Neural progenitor cell (in vitro differentiated cells): ENCODE measurements around the gene ZFHX3. TPM values are rescaled to one million over a fixed set of nuclear protein-coding genes. Genes with fewer than 3 reads are reported as not detected.

Experiments used
- DNase-seq: peaks from one replicate; pipeline ENCODE4 v3.0.0-alpha.2; 2016; ENCODE audit warnings: low spot score
- H2AFZ ChIP-seq: fragments of 200-600 bp; sonication (generic); replicated peaks from 2 replicates; pipeline ENCODE4 v1.6.1; 2016; ENCODE audit warnings: antibody characterized with exemption
- H3F3A ChIP-seq: fragments of 200-600 bp; sonication (generic); 2 replicates; pipeline ENCODE4 v1.6.1; 2016; ENCODE audit warnings: antibody characterized with exemption, low read depth
- H3K27ac ChIP-seq: fragments of 200-600 bp; sonication (generic); 2 replicates; pipeline ENCODE4 v1.5.1; 2016; ENCODE audit warnings: mild to moderate bottlenecking
- H3K27me3 ChIP-seq: fragments of 200-600 bp; sonication (generic); 2 replicates; pipeline ENCODE4 v1.6.1; 2016; ENCODE audit warnings: mild to moderate bottlenecking, moderate library complexity
- H3K36me3 ChIP-seq: fragments of 200-600 bp; sonication (generic); 2 replicates; pipeline ENCODE4 v1.5.1; 2016
- H3K4me1 ChIP-seq: fragments of 200-600 bp; sonication (generic); 2 replicates; pipeline ENCODE4 v1.6.1; 2016; ENCODE audit warnings: mixed run types
- H3K4me2 ChIP-seq: fragments of 200-600 bp; sonication (generic); 2 replicates; pipeline ENCODE4 v1.6.1; 2016
- H3K4me3 ChIP-seq: fragments of 200-600 bp; sonication (generic); 2 replicates; pipeline ENCODE4 v1.5.1; 2016
- H3K79me2 ChIP-seq: fragments of 200-600 bp; sonication (generic); 2 replicates; pipeline ENCODE4 v1.6.1; 2016; ENCODE audit warnings: low read depth
- H3K9ac ChIP-seq: fragments of 200-600 bp; sonication (generic); 2 replicates; pipeline ENCODE4 v1.6.1; 2016
- H3K9me3 ChIP-seq: fragments of 200-600 bp; sonication (generic); 2 replicates; pipeline ENCODE4 v1.5.1; 2016; ENCODE audit warnings: low read depth
- H4K20me1 ChIP-seq: fragments of 200-600 bp; sonication (generic); 2 replicates; pipeline ENCODE4 v1.6.1; 2016; ENCODE audit warnings: low read depth
- H3K27ac Mint-ChIP-seq: 3 replicates; pipeline ENCODE4 v1.8.0; 2021; ENCODE audit warnings: mixed read lengths
- H3K27me3 Mint-ChIP-seq: 2 replicates; pipeline ENCODE4 v1.8.0; 2022; ENCODE audit warnings: low read depth, mild to moderate bottlenecking, inconsistent platforms, moderate library complexity, mixed read lengths; ENCODE audit not compliant: insufficient read depth
- H3K36me3 Mint-ChIP-seq: 3 replicates; pipeline ENCODE4 v1.8.0; 2021; ENCODE audit warnings: mixed read lengths
- H3K4me1 Mint-ChIP-seq: 3 replicates; pipeline ENCODE4 v1.8.0; 2021; ENCODE audit warnings: mixed read lengths
- H3K4me3 Mint-ChIP-seq: 3 replicates; pipeline ENCODE4 v1.8.0; 2021; ENCODE audit warnings: mild to moderate bottlenecking, moderate library complexity, mixed read lengths
- H3K9me3 Mint-ChIP-seq: 3 replicates; pipeline ENCODE4 v1.8.0; 2020; ENCODE audit warnings: mixed read lengths
- EZH2 ChIP-seq: fragments of 200-600 bp; sonication (generic); IDR thresholded peaks from 2 replicates; pipeline ENCODE4 v1.6.1; 2017; ENCODE audit warnings: antibody characterized with exemption, mild to moderate bottlenecking, moderate library complexity
- EZH2phosphoT487 ChIP-seq: fragments of 200-600 bp; sonication (generic); IDR thresholded peaks from 2 replicates; pipeline ENCODE4 v1.6.1; 2017; ENCODE audit warnings: antibody characterized with exemption
- total RNA-seq: library from RNA; depleted of rRNA; stranded (reverse); fragments of >200 nt; gene quantifications from 2 replicates; pipeline ENCODE4 v1.2.3, GENCODE V29; 2015; ENCODE audit warnings: low replicate concordance
- TF ChIP-seq, protein P1 (sequence below): fragments of 200-600 bp; sonication (generic); IDR thresholded peaks from 2 replicates; pipeline ENCODE4 v1.5.1; 2017; ENCODE audit warnings: antibody characterized with exemption, mild to moderate bottlenecking

The ZFHX3 gene
- total RNA-seq, 1 donor from 2014 or later: 2.4 TPM

GRCh38 chr16:72974142-72974769 lies 73.7 kb downstream of the ZFHX3 start:
- peaks cover 4% of the 10 kb centered on the region for H3K4me1 ChIP-seq

DNA sequence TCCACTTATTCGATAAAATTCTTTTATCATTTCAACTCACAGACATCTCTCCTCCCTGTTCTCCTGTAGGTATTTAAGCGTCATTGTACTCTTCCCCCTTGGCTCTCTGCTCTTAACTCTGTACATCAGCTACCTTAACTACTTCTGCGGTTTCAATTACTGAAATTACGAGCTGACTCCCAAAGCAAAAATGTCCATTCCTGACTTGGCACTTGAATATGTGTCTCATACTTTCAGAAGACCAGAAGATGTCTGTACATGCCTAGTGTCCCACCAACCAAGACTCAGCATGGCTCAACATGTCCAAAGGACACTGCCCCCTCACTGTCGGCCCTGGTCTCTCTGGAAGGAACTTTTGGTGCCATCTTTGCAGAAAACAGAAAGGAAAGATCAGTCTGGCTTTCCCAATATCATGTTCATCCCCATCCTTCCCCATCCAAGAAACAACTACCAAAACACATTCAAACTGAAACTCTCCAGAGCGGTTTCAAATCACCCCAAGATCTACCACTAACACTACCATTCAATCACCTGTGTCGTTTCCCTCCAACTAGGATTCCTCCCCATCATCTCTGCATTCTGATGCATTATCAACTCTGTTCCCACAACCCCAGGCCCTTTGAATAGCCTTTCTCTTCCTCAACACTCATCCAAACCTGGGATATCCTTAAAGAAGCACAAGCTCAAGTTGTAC lies 74.9 kb downstream of the ZFHX3 start:
- Histone ChIP-seq H3K4me1 (peaks cover 6% of the 10 kb centered on the region), H4K20me1 (no peaks in the 10 kb centered on the region), H3K27me3 (no peaks in the 10 kb centered on the region), H3K79me2 (no peaks in the 10 kb centered on the region), H3K36me3 (no peaks in the 10 kb centered on the region), H3K9me3 (no peaks in the 10 kb centered on the region), H3K4me3 (no peak overlapping the region), H2AFZ (no peak overlapping the region), H3K9ac (no peak overlapping the region), H3K27ac (no peak overlapping the region), H3K4me2 (no peak overlapping the region), H3F3A (no peaks in the 10 kb centered on the region)
- TF ChIP-seq EZH2: no peak
- no peak for TF ChIP-seq EZH2phosphoT487
- TF ChIP-seq, protein P1, sequence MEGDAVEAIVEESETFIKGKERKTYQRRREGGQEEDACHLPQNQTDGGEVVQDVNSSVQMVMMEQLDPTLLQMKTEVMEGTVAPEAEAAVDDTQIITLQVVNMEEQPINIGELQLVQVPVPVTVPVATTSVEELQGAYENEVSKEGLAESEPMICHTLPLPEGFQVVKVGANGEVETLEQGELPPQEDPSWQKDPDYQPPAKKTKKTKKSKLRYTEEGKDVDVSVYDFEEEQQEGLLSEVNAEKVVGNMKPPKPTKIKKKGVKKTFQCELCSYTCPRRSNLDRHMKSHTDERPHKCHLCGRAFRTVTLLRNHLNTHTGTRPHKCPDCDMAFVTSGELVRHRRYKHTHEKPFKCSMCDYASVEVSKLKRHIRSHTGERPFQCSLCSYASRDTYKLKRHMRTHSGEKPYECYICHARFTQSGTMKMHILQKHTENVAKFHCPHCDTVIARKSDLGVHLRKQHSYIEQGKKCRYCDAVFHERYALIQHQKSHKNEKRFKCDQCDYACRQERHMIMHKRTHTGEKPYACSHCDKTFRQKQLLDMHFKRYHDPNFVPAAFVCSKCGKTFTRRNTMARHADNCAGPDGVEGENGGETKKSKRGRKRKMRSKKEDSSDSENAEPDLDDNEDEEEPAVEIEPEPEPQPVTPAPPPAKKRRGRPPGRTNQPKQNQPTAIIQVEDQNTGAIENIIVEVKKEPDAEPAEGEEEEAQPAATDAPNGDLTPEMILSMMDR: no peak
- peaks cover 2% of the 10 kb centered on the region for H3K27me3 Mint-ChIP-seq
- H3K4me3 Mint-ChIP-seq: no peak overlapping the region
- H3K4me1 Mint-ChIP-seq: peaks cover 29% of the 10 kb centered on the region
- DNase-seq: no peak
- H3K36me3 Mint-ChIP-seq: peaks cover 9% of the 10 kb centered on the region
- H3K27ac Mint-ChIP-seq: no peak overlapping the region
- no peaks in the 10 kb centered on the region for H3K9me3 Mint-ChIP-seq

More at GRCh38 chr16:72974142-72974769, 73.7 kb downstream of the ZFHX3 start:
- H3K9ac ChIP-seq: no peak overlapping the region
- no peaks in the 10 kb centered on the region for H3K9me3 ChIP-seq
- H3K36me3 ChIP-seq: no peaks in the 10 kb centered on the region
- Mint-ChIP-seq H3K9me3 (no peaks in the 10 kb centered on the region), H3K4me3 (no peak overlapping the region), H3K36me3 (peaks cover 8% of the 10 kb centered on the region), H3K4me1 (peaks cover 33% of the 10 kb centered on the region), H3K27me3 (peaks cover 2% of the 10 kb centered on the region), H3K27ac (no peak overlapping the region)
- H4K20me1 ChIP-seq: no peaks in the 10 kb centered on the region
- DNase-seq: no peak
- TF ChIP-seq EZH2phosphoT487: no peak
- TF ChIP-seq, protein P1: no peak
- TF ChIP-seq EZH2: no peak
- H3K4me2 ChIP-seq: no peak overlapping the region
- no peaks in the 10 kb centered on the region for H3K79me2 ChIP-seq
- H2AFZ ChIP-seq: no peak overlapping the region
- no peak overlapping the region for H3K27ac ChIP-seq
- no peaks in the 10 kb centered on the region for H3F3A ChIP-seq
- no peak overlapping the region for H3K4me3 ChIP-seq
- H3K27me3 ChIP-seq: no peaks in the 10 kb centered on the region

DNA sequence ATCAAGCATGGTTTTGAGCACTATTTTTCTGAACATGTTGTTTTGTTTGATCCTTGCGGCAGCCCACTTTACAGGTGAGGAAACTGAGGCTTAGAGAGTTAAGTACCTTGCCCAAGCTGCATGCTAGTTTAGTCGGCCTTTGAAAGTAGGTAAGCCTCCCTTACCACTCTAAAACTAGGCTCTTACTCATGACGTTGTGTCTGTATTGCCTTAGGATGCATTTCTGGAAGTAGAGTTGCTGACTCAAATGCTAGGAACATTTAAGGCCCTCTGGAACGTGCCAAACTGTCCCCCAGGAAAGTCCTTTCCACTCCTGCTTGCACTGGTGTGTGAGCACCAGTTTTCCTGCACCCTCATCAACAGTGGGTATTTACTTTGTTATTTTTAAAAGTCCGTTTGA lies 76.6 kb downstream of the ZFHX3 start:
- no peak for DNase-seq
- Histone ChIP-seq H3K27ac (no peak overlapping the region), H3K36me3 (no peaks in the 10 kb centered on the region), H3K27me3 (no peaks in the 10 kb centered on the region), H3F3A (no peaks in the 10 kb centered on the region), H3K4me1 (peaks cover 6% of the 10 kb centered on the region), H3K9ac (no peak overlapping the region), H4K20me1 (no peaks in the 10 kb centered on the region), H3K4me2 (no peak overlapping the region), H3K9me3 (no peaks in the 10 kb centered on the region), H3K4me3 (no peak overlapping the region), H3K79me2 (no peaks in the 10 kb centered on the region), H2AFZ (no peak overlapping the region)
- Mint-ChIP-seq H3K9me3 (no peaks in the 10 kb centered on the region), H3K4me3 (no peak overlapping the region), H3K27me3 (peaks cover under 1% of the 10 kb centered on the region), H3K36me3 (peaks cover 18% of the 10 kb centered on the region), H3K27ac (no peak overlapping the region), H3K4me1 (peaks cover 22% of the 10 kb centered on the region)
- no peak for TF ChIP-seq EZH2phosphoT487
- TF ChIP-seq, protein P1: no peak
- TF ChIP-seq EZH2: no peak
